HepG2 (cell line): ENCODE results near the gene MIF4GD. TPM values are rescaled to one million over a fixed set of nuclear protein-coding genes. Genes with fewer than 3 reads are reported as not detected.
A peak's percentile ranks its signal among the peaks of the same experiment; 100 is the strongest.

Experiments
- BRCA1 ChIP-seq: sonication (generic); formaldehyde crosslinking; IDR thresholded peaks from 2 replicates; pipeline ENCODE4 v1.4.0; 2020; ENCODE audit warnings: missing genetic modification reagents
- CHD2 ChIP-seq: IDR thresholded peaks from 2 replicates; pipeline ENCODE4 v1.6.1; 2011; ENCODE audit warnings: low read depth, low read length, improper control_type of control experiment
- EED ChIP-seq: sonication (generic); formaldehyde crosslinking; IDR thresholded peaks from 2 replicates; pipeline ENCODE4 v1.5.0; 2020; ENCODE audit warnings: mild to moderate bottlenecking, missing genetic modification reagents
- ERF ChIP-seq: IDR thresholded peaks from 2 replicates; pipeline ENCODE4 v1.6.1; 2018; ENCODE audit warnings: missing biosample characterization, missing genetic modification reagents
- FOXM1 ChIP-seq: sonication (generic); formaldehyde crosslinking; IDR thresholded peaks from 2 replicates; pipeline ENCODE4 v1.5.0; 2020; ENCODE audit warnings: missing genetic modification reagents
- HDAC1 ChIP-seq: sonication (generic); formaldehyde crosslinking; IDR thresholded peaks from 2 replicates; pipeline ENCODE4 v1.5.1; 2020; ENCODE audit warnings: mild to moderate bottlenecking, missing genetic modification reagents
- KLF12 ChIP-seq: sonication (generic); formaldehyde crosslinking; IDR thresholded peaks from 2 replicates; pipeline ENCODE4 v1.4.0; 2020; ENCODE audit warnings: missing genetic modification reagents, borderline replicate concordance
- MED1 ChIP-seq: sonication (generic); formaldehyde crosslinking; IDR thresholded peaks from 2 replicates; pipeline ENCODE4 v1.4.0; 2020; ENCODE audit warnings: missing genetic modification reagents
- MXD3 ChIP-seq: IDR thresholded peaks from 2 replicates; pipeline ENCODE4 v1.6.1; 2016; ENCODE audit warnings: mild to moderate bottlenecking, missing biosample characterization, missing genetic modification reagents
- MXI1 ChIP-seq: IDR thresholded peaks from 3 replicates; pipeline ENCODE4 v1.6.1; 2012; ENCODE audit warnings: low read depth, low read length, inconsistent platforms, borderline replicate concordance
- NFYC ChIP-seq: IDR thresholded peaks from 2 replicates; pipeline ENCODE4 v1.6.1; 2016; ENCODE audit warnings: missing genetic modification reagents, missing compliant biosample characterization
- SAP130 ChIP-seq: IDR thresholded peaks from 2 replicates; pipeline ENCODE4 v1.6.1; 2016; ENCODE audit warnings: low read depth
- STAG1 ChIP-seq: sonication (generic); formaldehyde crosslinking; IDR thresholded peaks from 2 replicates; pipeline ENCODE4 v1.4.0; 2020; ENCODE audit warnings: missing genetic modification reagents
- TBX3 ChIP-seq: fragments of 450-650 bp; IDR thresholded peaks from 2 replicates; pipeline ENCODE4 v1.6.1; 2017; ENCODE audit warnings: antibody characterized with exemption, mild to moderate bottlenecking, inconsistent platforms, borderline replicate concordance
- TEAD3 ChIP-seq: optimal IDR thresholded peaks from 2 replicates; pipeline ENCODE3; 2016; ENCODE audit warnings: borderline replicate concordance
- TGIF2 ChIP-seq: IDR thresholded peaks from 2 replicates; pipeline ENCODE4 v1.6.1; 2016; ENCODE audit warnings: control low read depth, missing compliant biosample characterization
- TRIM22 ChIP-seq: fragments of 450-650 bp; IDR thresholded peaks from 2 replicates; pipeline ENCODE4 v1.6.1; 2017
- ZBTB2 ChIP-seq: sonication (generic); formaldehyde crosslinking; IDR thresholded peaks from 2 replicates; pipeline ENCODE4 v1.8.0; 2022; ENCODE audit warnings: low read depth, missing genetic modification reagents
- ZKSCAN5 ChIP-seq: sonication (generic); formaldehyde crosslinking; IDR thresholded peaks from 2 replicates; pipeline ENCODE4 v1.5.1; 2020; ENCODE audit warnings: mild to moderate bottlenecking, missing genetic modification reagents
- ZMYM3 ChIP-seq: sonication (generic); formaldehyde crosslinking; IDR thresholded peaks from 2 replicates; pipeline ENCODE4 v1.5.1; 2020; ENCODE audit warnings: mild to moderate bottlenecking, missing genetic modification reagents
- ZNF205 ChIP-seq: IDR thresholded peaks from 2 replicates; pipeline ENCODE4 v1.6.1; 2018; ENCODE audit warnings: missing biosample characterization, missing genetic modification reagents
- ZNF256 ChIP-seq: sonication (generic); formaldehyde crosslinking; conservative IDR thresholded peaks from 2 replicates; pipeline ENCODE4 v1.4.0; 2020; ENCODE audit warnings: missing genetic modification reagents
- ZNF33A ChIP-seq: sonication (generic); formaldehyde crosslinking; IDR thresholded peaks from 2 replicates; pipeline ENCODE4 v1.5.1; 2020; ENCODE audit warnings: missing genetic modification reagents, mild to moderate bottlenecking, moderate library complexity, borderline replicate concordance
- ZNF441 ChIP-seq: sonication (generic); formaldehyde crosslinking; IDR thresholded peaks from 2 replicates; pipeline ENCODE4 v1.7.0; 2021; ENCODE audit warnings: missing genetic modification reagents, borderline replicate concordance
- ZSCAN20 ChIP-seq: sonication (generic); formaldehyde crosslinking; IDR thresholded peaks from 2 replicates; pipeline ENCODE4 v1.4.0; 2020; ENCODE audit warnings: missing genetic modification reagents, mild to moderate bottlenecking, borderline replicate concordance
- polyA plus RNA-seq, 8 experiments: library from polyadenylated mRNA; depleted of rRNA in 3 of 8; stranded (reverse) in 7 of 8; unstranded in 1 of 8; fragments of >200 nt; fragmentation: Illumina TruSeq in 4 of 8; extraction: Trizol in 4 of 8; gene quantifications; 2 replicates each; pipeline versions ENCODE4 v1.2.1 to v1.2.3, GENCODE V29; 2011 to 2016; ENCODE audit warnings: low read depth in 4 of 8, missing spikeins in 1 of 8, mixed read lengths in 1 of 8; ENCODE audit not compliant: insufficient read depth in 1 of 8
- total RNA-seq, 5 experiments: library from RNA; depleted of rRNA; stranded (reverse); fragments of >200 nt; fragmentation: Illumina TruSeq; extraction: Trizol; gene quantifications; 2 replicates each; pipeline ENCODE4 v1.2.3, GENCODE V29; 2016; ENCODE audit warnings: low read depth in 1 of 5
- TF ChIP-seq, protein P1 (sequence below): sonication (generic); formaldehyde crosslinking; IDR thresholded peaks from 2 replicates; pipeline ENCODE4 v1.4.0; 2020; ENCODE audit warnings: missing genetic modification reagents
- TF ChIP-seq, protein P2 (sequence below): IDR thresholded peaks from 2 replicates; pipeline ENCODE4 v1.6.1; 2016; ENCODE audit warnings: low read depth, borderline replicate concordance

The MIF4GD gene
- total and polyA plus RNA-seq, 2 of the 13 experiments (the other 11 are each of a cell fraction or from before 2014, with no cell fraction given): 14.0 to 28.0 TPM

GRCh38 chr17:75289115-75289831 is 18.2 kb upstream of the MIF4GD start, which contains the start of gene SLC25A19 (continued):
- TF ChIP-seq ZBTB2 (CRISPR knock-in tag) (no peak), SAP130 (peak; percentile 98), ZNF205 (CRISPR knock-in tag) (peak; percentile 53; the same call in 1 of the 2 replicates), CHD2 (peak; percentile 80), FOXM1 (CRISPR knock-in tag) (no peak), ZNF256 (CRISPR knock-in tag) (no peak), TBX3 (no peak), STAG1 (CRISPR knock-in tag) (peak; percentile 74), ZNF441 (CRISPR knock-in tag) (peak; percentile 94), ZMYM3 (CRISPR knock-in tag) (peak; percentile 68; the same call in 1 of the 2 replicates), BRCA1 (no peak), MED1 (CRISPR knock-in tag) (peak; percentile 64), NFYC (CRISPR knock-in tag) (peak; percentile 100), HDAC1 (CRISPR knock-in tag) (peak; percentile 96), TRIM22 (no peak), MXI1 (peak; percentile 62; the same call in 2 of the 3 replicates), EED (CRISPR knock-in tag) (peak; percentile 60; the same call in 1 of the 2 replicates), TGIF2 (no peak; the same call in 1 of the 2 replicates), ZSCAN20 (no peak), KLF12 (CRISPR knock-in tag) (peak; percentile 76), ERF (CRISPR knock-in tag) (peak; percentile 95), ZNF33A (no peak), TEAD3 (CRISPR knock-in tag) (peak; percentile 65), MXD3 (peak; percentile 93; the same call in 1 of the 2 replicates), ZKSCAN5 (CRISPR knock-in tag) (no peak; the same call in 1 of the 2 replicates)
- TF ChIP-seq, protein P1, sequence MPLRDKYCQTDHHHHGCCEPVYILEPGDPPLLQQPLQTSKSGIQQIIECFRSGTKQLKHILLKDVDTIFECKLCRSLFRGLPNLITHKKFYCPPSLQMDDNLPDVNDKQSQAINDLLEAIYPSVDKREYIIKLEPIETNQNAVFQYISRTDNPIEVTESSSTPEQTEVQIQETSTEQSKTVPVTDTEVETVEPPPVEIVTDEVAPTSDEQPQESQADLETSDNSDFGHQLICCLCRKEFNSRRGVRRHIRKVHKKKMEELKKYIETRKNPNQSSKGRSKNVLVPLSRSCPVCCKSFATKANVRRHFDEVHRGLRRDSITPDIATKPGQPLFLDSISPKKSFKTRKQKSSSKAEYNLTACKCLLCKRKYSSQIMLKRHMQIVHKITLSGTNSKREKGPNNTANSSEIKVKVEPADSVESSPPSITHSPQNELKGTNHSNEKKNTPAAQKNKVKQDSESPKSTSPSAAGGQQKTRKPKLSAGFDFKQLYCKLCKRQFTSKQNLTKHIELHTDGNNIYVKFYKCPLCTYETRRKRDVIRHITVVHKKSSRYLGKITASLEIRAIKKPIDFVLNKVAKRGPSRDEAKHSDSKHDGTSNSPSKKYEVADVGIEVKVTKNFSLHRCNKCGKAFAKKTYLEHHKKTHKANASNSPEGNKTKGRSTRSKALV (CRISPR knock-in tag): peak; percentile 38
- TF ChIP-seq, protein P2, sequence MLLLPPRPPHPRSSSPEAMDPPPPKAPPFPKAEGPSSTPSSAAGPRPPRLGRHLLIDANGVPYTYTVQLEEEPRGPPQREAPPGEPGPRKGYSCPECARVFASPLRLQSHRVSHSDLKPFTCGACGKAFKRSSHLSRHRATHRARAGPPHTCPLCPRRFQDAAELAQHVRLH (CRISPR knock-in tag): peak; percentile 93; the same call in 1 of the 2 replicates
